IMR-90 (cell line): ENCODE measurements around the gene TEFM. TPM values are rescaled to one million over a fixed set of nuclear protein-coding genes. Genes with fewer than 3 reads are reported as not detected.

Experiments used
- ATAC-seq: fragments of 200-7000 bp; cut with Tn5 transposase; 2 replicates; pipeline ENCODE4 v1.9.1; 2020; ENCODE audit warnings: low read depth, mild to moderate bottlenecking, moderate library complexity
- BruUV-seq: library from RNA; stranded (reverse); fragments of 400-500 nt; replicated peaks from 2 replicates; lab custom pipeline; 2021; lab: Mats Ljungman, UMichigan
- CTCF ChIA-PET: fragments of 300-600 bp; formaldehyde crosslinking; extraction: SDS; loops from one replicate; lab custom pipeline; 2021; ENCODE audit warnings: antibody characterized with exemption; lab: Yijun Ruan, JAX
- POLR2A ChIA-PET: fragments of 300-600 bp; sonication (Branson Sonifier 250); formaldehyde crosslinking; loops from one replicate; lab custom pipeline; 2022; ENCODE audit warnings: antibody characterized with exemption; ENCODE audit not compliant: unreplicated experiment; lab: Charles Lee
- DNase-seq: peaks from one replicate; pipeline ENCODE4 v3.0.0; 2013
- H2AFZ ChIP-seq: replicated peaks from 2 replicates; pipeline ENCODE3; 2013; ENCODE audit warnings: low read length, mild to moderate bottlenecking; ENCODE audit not compliant: poor library complexity
- H2AK5ac ChIP-seq: 2 replicates; pipeline ENCODE4 v1.6.1; 2013; ENCODE audit warnings: low read depth, low read length, inconsistent platforms
- H2AK9ac ChIP-seq: replicated peaks from 2 replicates; pipeline ENCODE3; 2013; ENCODE audit warnings: mild to moderate bottlenecking, low read depth, low read length, moderate library complexity; ENCODE audit not compliant: poor library complexity
- H2BK120ac ChIP-seq: 2 replicates; pipeline ENCODE4 v1.6.1; 2013; ENCODE audit warnings: low read depth, low read length, inconsistent platforms
- H2BK15ac ChIP-seq: 3 replicates; pipeline ENCODE4 v1.6.1; 2013; ENCODE audit warnings: low read depth, low read length, inconsistent platforms
- H2BK20ac ChIP-seq: 2 replicates; pipeline ENCODE4 v1.6.1; 2013; ENCODE audit warnings: low read depth, mild to moderate bottlenecking, inconsistent platforms, low read length, moderate library complexity
- H2BK5ac ChIP-seq: 2 replicates; pipeline ENCODE4 v1.6.1; 2013; ENCODE audit warnings: mild to moderate bottlenecking, low read depth, low read length, inconsistent platforms; ENCODE audit not compliant: poor library complexity, severe bottlenecking
- H3K14ac ChIP-seq: replicated peaks from 2 replicates; pipeline ENCODE4 v1.6.1; 2013; ENCODE audit warnings: low read depth, low read length, inconsistent platforms
- H3K18ac ChIP-seq: 2 replicates; pipeline ENCODE4 v1.6.1; 2013; ENCODE audit warnings: low read depth, low read length, control low read depth
- H3K23ac ChIP-seq: 2 replicates; pipeline ENCODE4 v1.6.1; 2013; ENCODE audit warnings: low read depth, low read length, inconsistent platforms
- H3K27ac ChIP-seq: 2 replicates; pipeline ENCODE4 v1.5.1; 2013; ENCODE audit warnings: mild to moderate bottlenecking, control low read depth, low read length; ENCODE audit not compliant: insufficient read depth
- H3K27me3 ChIP-seq: 2 replicates; pipeline ENCODE4 v1.6.1; 2013; ENCODE audit warnings: low read length; ENCODE audit not compliant: control insufficient read depth, insufficient read depth
- H3K36me3 ChIP-seq: 2 replicates; pipeline ENCODE4 v1.6.1; 2013; ENCODE audit warnings: low read length, mixed read lengths; ENCODE audit not compliant: control insufficient read depth, insufficient read depth
- H3K4ac ChIP-seq: 2 replicates; pipeline ENCODE4 v1.6.1; 2013; ENCODE audit warnings: low read depth, low read length, inconsistent platforms
- H3K4me1 ChIP-seq: 2 replicates; pipeline ENCODE4 v1.6.1; 2013; ENCODE audit warnings: low read length, mixed read lengths; ENCODE audit not compliant: control insufficient read depth, insufficient read depth
- H3K4me2 ChIP-seq: 2 replicates; pipeline ENCODE4 v1.6.1; 2013; ENCODE audit warnings: low read depth, mild to moderate bottlenecking, control low read depth, low read length, moderate library complexity
- H3K4me3 ChIP-seq: 2 replicates; pipeline ENCODE4 v1.5.1; 2013; ENCODE audit warnings: low read depth, mild to moderate bottlenecking, control low read depth, low read length, moderate library complexity; ENCODE audit not compliant: insufficient read depth
- H3K56ac ChIP-seq: 2 replicates; pipeline ENCODE4 v1.6.1; 2013; ENCODE audit warnings: low read length, inconsistent platforms; ENCODE audit not compliant: insufficient read depth; ENCODE audit errors: extremely low read depth
- H3K79me1 ChIP-seq, 2 experiments: 2 replicates each; pipeline ENCODE4 v1.6.1; 2013; ENCODE audit warnings: low read length in 2 of 2, inconsistent platforms in 1 of 2, low read depth in 1 of 2
- H3K9ac ChIP-seq: 2 replicates; pipeline ENCODE4 v1.6.1; 2013; ENCODE audit warnings: low read depth, low read length, control low read depth
- H3K9me1 ChIP-seq: 2 replicates; pipeline ENCODE4 v1.6.1; 2013; ENCODE audit warnings: low read length, inconsistent platforms; ENCODE audit not compliant: insufficient read depth
- H3K9me3 ChIP-seq: 2 replicates; pipeline ENCODE4 v1.6.1; 2013; ENCODE audit warnings: low read length; ENCODE audit not compliant: control insufficient read depth, insufficient read depth
- H4K20me1 ChIP-seq: 2 replicates; pipeline ENCODE4 v1.6.1; 2013; ENCODE audit warnings: low read length, inconsistent platforms; ENCODE audit not compliant: insufficient read depth
- H4K5ac ChIP-seq: 2 replicates; pipeline ENCODE4 v1.6.1; 2013; ENCODE audit warnings: mild to moderate bottlenecking, low read depth, low read length, control low read depth
- H4K8ac ChIP-seq, 2 experiments: 2 replicates each; pipeline ENCODE4 v1.6.1; 2013; ENCODE audit warnings: low read depth in 2 of 2, low read length in 2 of 2, control low read depth in 1 of 2, inconsistent platforms in 1 of 2
- H4K91ac ChIP-seq: 2 replicates; pipeline ENCODE4 v1.6.1; 2013; ENCODE audit warnings: low read depth, low read length, inconsistent platforms; ENCODE audit not compliant: insufficient read depth
- BHLHE40 ChIP-seq: fragments of 150-350 bp; IDR thresholded peaks from 2 replicates; pipeline ENCODE4 v1.6.1; 2016; ENCODE audit warnings: mild to moderate bottlenecking, low read depth, low read length
- CEBPB ChIP-seq: IDR thresholded peaks from 2 replicates; pipeline ENCODE4 v1.6.1; 2012; ENCODE audit warnings: low read depth, low read length, improper control_type of control experiment
- CHD1 ChIP-seq: IDR thresholded peaks from 2 replicates; pipeline ENCODE4 v1.6.1; 2012; ENCODE audit warnings: low read depth, low read length, improper control_type of control experiment
- MAFK ChIP-seq: IDR thresholded peaks from 2 replicates; pipeline ENCODE4 v1.6.1; 2012; ENCODE audit warnings: low read depth, low read length, improper control_type of control experiment
- RAD21 ChIP-seq: IDR thresholded peaks from 2 replicates; pipeline ENCODE4 v1.6.1; 2012; ENCODE audit warnings: low read length, improper control_type of control experiment
- RCOR1 ChIP-seq: IDR thresholded peaks from 2 replicates; pipeline ENCODE4 v1.6.1; 2012; ENCODE audit warnings: mild to moderate bottlenecking, low read length, improper control_type of control experiment; ENCODE audit not compliant: insufficient replicate concordance
- USF2 ChIP-seq: fragments of 150-350 bp; IDR thresholded peaks from 2 replicates; pipeline ENCODE4 v1.6.1; 2017; ENCODE audit warnings: mild to moderate bottlenecking, antibody characterized with exemption, low read length, low read depth
- WGBS, 2 experiments: methylation state at CpG; one replicate each; pipeline versions ENCODE4 v1.1.5 to v1.1.7; 2013; ENCODE audit warnings: missing lambda C conversion rate in 2 of 2; ENCODE audit not compliant: insufficient read length in 1 of 2; ENCODE audit errors: extremely low coverage in 2 of 2; 5-methylcytosine and 5-hydroxymethylcytosine counted together
- dilution Hi-C: fragments of 300-500 bp; cut with HindIII; formaldehyde crosslinking; loops from one replicate; pipeline ENCODE4 v1.14.3; 2018; ENCODE audit warnings: low sequenced_read_pairs; ENCODE audit not compliant: unreplicated experiment
- in situ Hi-C: fragments of 300-500 bp; cut with MboI; formaldehyde crosslinking; loops from 3 replicates; pipeline ENCODE4 v1.14.3; 2019; ENCODE audit warnings: low sequenced_read_pairs, inconsistent platforms, mixed read lengths
- intact Hi-C: fragments of 100-400 bp; cut with micrococcal nuclease; formaldehyde crosslinking; loops from 2 replicates; pipeline ENCODE4 v1.10.0; 2022
- polyA plus RNA-seq, 3 experiments: library from polyadenylated mRNA; depleted of rRNA; stranded (reverse); fragments of >200 nt; gene quantifications; 2 replicates each; pipeline ENCODE4 v1.2.3, GENCODE V29; 2012; ENCODE audit warnings: low replicate concordance in 1 of 3
- total RNA-seq: library from RNA; depleted of rRNA; stranded (reverse); fragments of >200 nt; gene quantifications from 2 replicates; pipeline ENCODE4 v1.2.3, GENCODE V29; 2012

Gene TEFM
- total and polyA plus RNA-seq, 2 of the 4 experiments (the other 2 are of a cell fraction): 7.9 to 13.8 TPM

DNA sequence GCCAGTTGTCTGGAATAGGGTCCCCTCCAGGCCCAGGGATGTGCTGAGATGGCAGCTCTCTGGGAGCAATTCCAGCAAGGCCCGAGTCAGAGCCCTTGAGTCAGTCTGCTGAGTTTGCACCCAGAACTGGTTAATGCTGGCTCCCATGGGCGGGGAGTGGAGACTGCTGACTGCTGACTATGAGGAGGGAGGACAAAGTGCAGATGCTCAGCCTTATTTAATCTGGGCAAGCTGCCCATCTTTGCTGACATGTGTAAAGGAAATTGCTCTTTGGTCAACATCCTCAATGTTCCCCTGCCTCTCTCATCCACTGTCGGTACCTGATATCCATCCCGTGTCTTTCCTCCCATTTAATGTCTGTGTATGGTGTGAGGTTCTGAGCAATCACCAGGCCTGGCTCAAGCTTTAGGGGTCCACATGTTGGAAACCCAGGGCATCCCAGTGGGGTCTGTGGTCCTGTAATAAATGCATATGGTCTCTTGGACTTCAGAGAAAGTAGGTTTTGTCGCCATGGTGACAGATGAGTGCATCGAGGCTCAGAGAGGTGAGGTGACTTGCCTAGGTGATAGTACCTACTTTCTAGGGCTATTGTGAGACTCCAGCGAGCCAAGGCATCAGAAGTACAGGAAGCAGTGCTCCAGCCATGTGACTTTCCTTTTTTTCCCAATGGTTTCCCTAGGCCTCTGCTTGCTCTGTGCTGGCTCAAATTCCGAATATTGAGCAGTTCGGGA is 44.8 kb upstream of the TEFM start:
- H3K23ac ChIP-seq: no peak overlapping the region
- H3K9me3 ChIP-seq: no peaks in the 10 kb centered on the region
- DNase-seq: peak; percentile 93
- H3K36me3 ChIP-seq: no peaks in the 10 kb centered on the region
- no peak overlapping the region for H3K4me2 ChIP-seq
- no peak overlapping the region for H3K18ac ChIP-seq
- CTCF ChIA-PET: no interaction called here
- in situ Hi-C loops: no loop called here
- H2AK5ac ChIP-seq: no peak overlapping the region
- no peaks in the 10 kb centered on the region; the same call in 1 of the 2 replicates for H3K27me3 ChIP-seq
- no TSS peak for BruUV-seq
- H2AFZ ChIP-seq: peak overlapping the region; percentile 16
- H2AK9ac ChIP-seq: peak overlapping the region; percentile 93
- H4K20me1 ChIP-seq: no peaks in the 10 kb centered on the region
- H3K27ac ChIP-seq: no peak overlapping the region
- peaks cover 4% of the 10 kb centered on the region; the same call in 1 of the 2 replicates for H3K4me1 ChIP-seq
- WGBS, 2 experiments: 70% methylated on average over 3 of the region's 9 CpGs; no CpG with 5 or more reads in 1 of the 2 experiments
- H3K56ac ChIP-seq: no peak overlapping the region
- POLR2A ChIA-PET: no interaction called here
- intact Hi-C loops: no loop called here
- no peak overlapping the region for H3K14ac ChIP-seq
- H3K4ac ChIP-seq: no peak overlapping the region; the same call in 1 of the 2 replicates
- no peak overlapping the region for H3K9ac ChIP-seq
- peak; percentile 98 for ATAC-seq
- H2BK15ac ChIP-seq: no peak overlapping the region
- H3K79me1 ChIP-seq: no peaks in the 10 kb centered on the region
- dilution Hi-C loops: no loop called here
- no peaks in the 10 kb centered on the region for H3K9me1 ChIP-seq
- H2BK120ac ChIP-seq: no peak overlapping the region
- H4K8ac ChIP-seq: 0 out of 4 replicates have a peak overlapping the region, but pooled peaks of 1 of the 2 experiments have one; percentile 23
- H4K91ac ChIP-seq: no peak overlapping the region
- H4K5ac ChIP-seq: no peak overlapping the region
- no peak overlapping the region for H2BK20ac ChIP-seq
- H2BK5ac ChIP-seq: no peak overlapping the region
- H3K4me3 ChIP-seq: no peak overlapping the region
- TF ChIP-seq USF2 (no peak), MAFK (peak; percentile 76), CEBPB (no peak), RAD21 (no peak), CHD1 (no peak), RCOR1 (no peak), BHLHE40 (no peak)
